HCT116 (cell line): ENCODE measurements around the gene TDRD15. TPM values are rescaled to one million over a fixed set of nuclear protein-coding genes. Genes with fewer than 3 reads are reported as not detected.

Experiments used
- ATAC-seq: fragments of 200-7000 bp; cut with Tn5 transposase; 2 replicates; pipeline ENCODE4 v1.9.1; 2020; ENCODE audit warnings: mild to moderate bottlenecking, moderate library complexity
- BruUV-seq: library from RNA; stranded (reverse); fragments of 400-500 nt; replicated peaks from 2 replicates; lab custom pipeline; 2021; lab: Mats Ljungman, UMichigan
- CTCF ChIA-PET: fragments of 300-600 bp; sonication (Branson Sonifier 250); formaldehyde crosslinking; loops from one replicate; lab custom pipeline; 2021; ENCODE audit warnings: antibody characterized with exemption; lab: Charles Lee
- POLR2A ChIA-PET: fragments of 300-600, 350-600 bp; sonication (Branson Sonifier 250); formaldehyde crosslinking; loops from one replicate; lab custom pipeline; 2021; ENCODE audit warnings: antibody characterized with exemption; lab: Charles Lee
- RAD21 ChIA-PET, 2 experiments: fragments of 300-600 bp; sonication (Branson Sonifier 250); formaldehyde crosslinking; loops; one replicate each; lab custom pipeline; 2023; ENCODE audit warnings: low total read pairs in 2 of 2; ENCODE audit not compliant: uncharacterized antibody in 2 of 2, unreplicated experiment in 2 of 2, low non-redundant PET in 1 of 2; lab: Charles Lee
- DNase-seq: peaks from one replicate; pipeline ENCODE4 v3.0.0-alpha.2; 2010; ENCODE audit warnings: low read depth, low spot score
- H2AFZ ChIP-seq: fragments of 200-600 bp; shearing (Covaris generic), sonication (generic); 2 replicates; pipeline ENCODE4 v1.6.1; 2017; ENCODE audit warnings: low read depth, mixed run types, mixed read lengths, antibody characterized with exemption, low read length; ENCODE audit not compliant: poor library complexity, severe bottlenecking
- H3K27ac ChIP-seq: 2 replicates; pipeline ENCODE4 v1.5.1; 2012; ENCODE audit warnings: low read depth, low read length
- H3K27me3 ChIP-seq: fragments of 200-600 bp; sonication (generic); 2 replicates; pipeline ENCODE4 v1.6.1; 2016; ENCODE audit warnings: mixed run types, low read length, mixed read lengths; ENCODE audit not compliant: insufficient read depth
- H3K36me3 ChIP-seq, 2 experiments: fragments of 200-500 bp in 1 of 2; fragments of 200-600 bp in 1 of 2; sonication (Bioruptor generic) in 1 of 2; sonication (generic) in 1 of 2; 2 replicates each; pipeline versions ENCODE4 v1.5.1 to v1.6.1; 2014 to 2016; ENCODE audit warnings: low read length in 2 of 2, inconsistent platforms in 1 of 2, mixed read lengths in 1 of 2, mixed run types in 1 of 2; ENCODE audit not compliant: insufficient read depth in 2 of 2, control insufficient read depth in 1 of 2
- H3K4me1 ChIP-seq, 2 experiments: fragments of 200-600 bp in 1 of 2; sonication (generic) in 1 of 2; 2 replicates each; pipeline versions ENCODE4 v1.5.1 to v1.6.1; 2012 to 2017; ENCODE audit warnings: low read length in 2 of 2, inconsistent platforms in 1 of 2, mild to moderate bottlenecking in 1 of 2, mixed read lengths in 1 of 2, mixed run types in 1 of 2, moderate library complexity in 1 of 2; ENCODE audit not compliant: insufficient read depth in 2 of 2, control insufficient read depth in 1 of 2
- H3K4me2 ChIP-seq: fragments of 200-600 bp; sonication (generic); 2 replicates; pipeline ENCODE4 v1.6.1; 2017; ENCODE audit warnings: mixed run types, low read length, mixed read lengths
- H3K4me3 ChIP-seq, 2 experiments: fragments of 200-600 bp in 1 of 2; sonication (generic) in 1 of 2; replicated peaks in 1 of 2; 2 replicates each; pipeline ENCODE4 v1.5.1; 2011 to 2016; ENCODE audit warnings: low read length in 2 of 2, control low read depth in 1 of 2, low read depth in 1 of 2, mild to moderate bottlenecking in 1 of 2, mixed read lengths in 1 of 2, mixed run types in 1 of 2
- H3K79me2 ChIP-seq: fragments of 200-600 bp; sonication (generic); 2 replicates; pipeline ENCODE4 v1.6.1; 2017; ENCODE audit warnings: mild to moderate bottlenecking, mixed run types, low read length, moderate library complexity, mixed read lengths; ENCODE audit not compliant: insufficient read depth
- H3K9ac ChIP-seq: fragments of 200-600 bp; sonication (generic); 2 replicates; pipeline ENCODE4 v1.6.1; 2016; ENCODE audit warnings: low read length, mixed read lengths
- H3K9me2 ChIP-seq: fragments of 200-600 bp; sonication (generic), shearing (Covaris generic); 2 replicates; pipeline ENCODE4 v1.6.1; 2017; ENCODE audit warnings: mixed run types, mild to moderate bottlenecking, moderate library complexity; ENCODE audit not compliant: insufficient read depth
- H3K9me3 ChIP-seq, 2 experiments: fragments of 200-500 bp in 1 of 2; fragments of 200-600 bp in 1 of 2; sonication (Bioruptor generic) in 1 of 2; sonication (generic) in 1 of 2; 2 replicates each; pipeline ENCODE4 v1.6.1; 2014 to 2017; ENCODE audit warnings: low read length in 2 of 2, mixed read lengths in 2 of 2, inconsistent platforms in 1 of 2, low read depth in 1 of 2, mild to moderate bottlenecking in 1 of 2, mixed run types in 1 of 2, moderate library complexity in 1 of 2; ENCODE audit not compliant: control insufficient read depth in 1 of 2, insufficient read depth in 1 of 2
- H4K20me1 ChIP-seq: fragments of 200-600 bp; sonication (generic), shearing (Covaris generic); 2 replicates; pipeline ENCODE4 v1.6.1; 2017; ENCODE audit warnings: mixed run types, mild to moderate bottlenecking, moderate library complexity; ENCODE audit not compliant: insufficient read depth
- ATF3 ChIP-seq: IDR thresholded peaks from 2 replicates; pipeline ENCODE4 v1.6.1; 2012
- CBX3 ChIP-seq: IDR thresholded peaks from 2 replicates; pipeline ENCODE4 v1.6.1; 2012; ENCODE audit warnings: low read depth
- CEBPB ChIP-seq: IDR thresholded peaks from 2 replicates; pipeline ENCODE4 v1.6.1; 2012; ENCODE audit warnings: low read depth
- CTCF ChIP-seq, 3 experiments: fragments of 200-600 bp in 1 of 3; sonication (generic) in 1 of 3; IDR thresholded peaks in 2 of 3; conservative IDR thresholded peaks in 1 of 3; 2 replicates each; pipeline ENCODE4 v1.5.1; 2012 to 2017; ENCODE audit warnings: low read depth in 2 of 3, low read length in 2 of 3, antibody characterized with exemption in 1 of 3, borderline replicate concordance in 1 of 3, control low read depth in 1 of 3, mild to moderate bottlenecking in 1 of 3, mixed read lengths in 1 of 3, mixed run types in 1 of 3, moderate library complexity in 1 of 3; ENCODE audit not compliant: insufficient read depth in 1 of 3
- ELF1 ChIP-seq: IDR thresholded peaks from 2 replicates; pipeline ENCODE4 v1.6.1; 2012; ENCODE audit warnings: low read depth, borderline replicate concordance
- EZH2 ChIP-seq: fragments of 200-600 bp; sonication (generic); IDR thresholded peaks from 2 replicates; pipeline ENCODE4 v1.6.1; 2017; ENCODE audit warnings: antibody characterized with exemption, mixed run types
- EZH2phosphoT487 ChIP-seq: fragments of 200-600 bp; IDR thresholded peaks from 2 replicates; pipeline ENCODE4 v1.6.1; 2018; ENCODE audit warnings: antibody characterized with exemption, borderline replicate concordance
- FOSL1 ChIP-seq: IDR thresholded peaks from 2 replicates; pipeline ENCODE4 v1.6.1; 2012; ENCODE audit warnings: low read depth
- JUND ChIP-seq: IDR thresholded peaks from 2 replicates; pipeline ENCODE4 v1.6.1; 2012
- POLR2AphosphoS5 ChIP-seq: IDR thresholded peaks from 2 replicates; pipeline ENCODE4 v1.6.1; 2011; ENCODE audit warnings: mild to moderate bottlenecking, low read depth, low read length, moderate library complexity
- RAD21 ChIP-seq: IDR thresholded peaks from 2 replicates; pipeline ENCODE4 v1.6.1; 2012; ENCODE audit warnings: low read depth, mild to moderate bottlenecking
- REST ChIP-seq: IDR thresholded peaks from 2 replicates; pipeline ENCODE4 v1.6.1; 2012; ENCODE audit warnings: low read depth
- SIN3A ChIP-seq: IDR thresholded peaks from 2 replicates; pipeline ENCODE4 v1.6.1; 2012; ENCODE audit warnings: low read depth
- SRF ChIP-seq: IDR thresholded peaks from 2 replicates; pipeline ENCODE4 v1.6.1; 2012; ENCODE audit warnings: low read depth
- YY1 ChIP-seq: IDR thresholded peaks from 2 replicates; pipeline ENCODE4 v1.6.1; 2011; ENCODE audit warnings: low read length, low read depth, moderate library complexity, mild to moderate bottlenecking; ENCODE audit not compliant: insufficient replicate concordance; ENCODE audit errors: extremely low read depth
- ZFX ChIP-seq: fragments of 450-650 bp; IDR thresholded peaks from 2 replicates; pipeline ENCODE4 v1.6.1; 2017
- intact Hi-C: fragments of 100-400 bp; cut with micrococcal nuclease; formaldehyde crosslinking; loops from 2 replicates; pipeline ENCODE4 v1.10.0; 2022
- total RNA-seq: library from RNA; stranded (reverse); gene quantifications from one replicate; pipeline ENCODE4 v1.2.1, GENCODE V29; 2021; ENCODE audit not compliant: unreplicated experiment
- TF ChIP-seq, protein P1 (sequence below): IDR thresholded peaks from 2 replicates; pipeline ENCODE4 v1.6.1; 2012

TDRD15 gene
- total RNA-seq, 1 experiment from 2014 or later, result not detected

DNA sequence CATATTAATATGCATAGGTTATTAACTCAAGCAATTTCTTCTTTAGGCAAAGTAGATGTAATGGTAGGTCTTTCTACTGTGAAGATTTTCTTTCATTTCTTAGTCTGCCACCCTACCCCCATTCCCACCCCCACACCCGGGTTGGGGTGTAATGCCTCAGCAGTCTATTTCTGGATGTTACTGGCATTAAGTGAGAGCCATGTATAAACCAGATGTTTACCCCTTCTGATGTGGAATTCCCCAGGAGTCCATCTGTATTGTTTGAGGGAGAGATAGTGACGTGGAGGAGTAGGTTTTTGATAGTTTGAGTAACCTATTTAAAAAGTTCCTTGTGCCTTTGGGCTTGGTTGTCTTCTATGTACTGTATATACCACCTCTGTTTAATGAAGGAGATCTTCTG is 11.8 kb downstream of the TDRD15 start:
- RAD21 ChIA-PET, result no interaction called here
- CTCF ChIA-PET, result no interaction called here

More for the DNA sequence above, 11.8 kb downstream of the TDRD15 start:
- no peak overlapping the region for H2AFZ ChIP-seq
- no peak overlapping the region for H3K4me2 ChIP-seq
- no peaks in the 10 kb centered on the region for H3K9me2 ChIP-seq
- H3K9ac ChIP-seq, result no peak overlapping the region
- no peaks in the 10 kb centered on the region for H3K36me3 ChIP-seq
- no peak for TF ChIP-seq CEBPB
- no peak for TF ChIP-seq CTCF (IDR thresholded peaks at IDR 0.05 in 2 of 3, conservative IDR thresholded peaks at IDR 0.05 in 1 of 3; ENCODE audit: borderline replicate concordance in 1 of 3, insufficient read depth in 1 of 3, low read depth in 2 of 3, low read length in 2 of 3)
- TF ChIP-seq ZFX, result no peak
- TF ChIP-seq POLR2AphosphoS5, result no peak
- no peak for TF ChIP-seq EZH2phosphoT487
- no peak for TF ChIP-seq ATF3
- TF ChIP-seq, protein P1, sequence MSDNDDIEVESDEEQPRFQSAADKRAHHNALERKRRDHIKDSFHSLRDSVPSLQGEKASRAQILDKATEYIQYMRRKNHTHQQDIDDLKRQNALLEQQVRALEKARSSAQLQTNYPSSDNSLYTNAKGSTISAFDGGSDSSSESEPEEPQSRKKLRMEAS, result no peak
- no peak for TF ChIP-seq CBX3
- TF ChIP-seq REST, result no peak
- TF ChIP-seq ELF1, result no peak
- no peak for TF ChIP-seq RAD21
- no peak for TF ChIP-seq SRF
- no peak for TF ChIP-seq JUND
- TF ChIP-seq EZH2, result no peak
- no peak for TF ChIP-seq SIN3A
- no peak for TF ChIP-seq YY1
- TF ChIP-seq FOSL1, result no peak
- H3K4me3 ChIP-seq, result no peak overlapping the region
- no peak overlapping the region for H3K27ac ChIP-seq
- no peaks in the 10 kb centered on the region; the same call in 1 of the 2 replicates for H3K27me3 ChIP-seq
- ATAC-seq (no peak), DNase-seq (no peak)
- H4K20me1 ChIP-seq, result no peaks in the 10 kb centered on the region
- intact Hi-C loops, result no loop called here
- H3K79me2 ChIP-seq, result no peaks in the 10 kb centered on the region
- no TSS peak for BruUV-seq
- H3K9me3 ChIP-seq, result no peaks in the 10 kb centered on the region
- POLR2A ChIA-PET, result no interaction called here
- H3K4me1 ChIP-seq, result no peaks in the 10 kb centered on the region
